GM20431 (cell line): ENCODE measurements around the gene TDP1.

Experiments
- in situ Hi-C: fragments of 300-500 bp; cut with MseI, MboI; formaldehyde crosslinking; loops from one replicate; pipeline ENCODE4 v1.15.0; 2020; ENCODE audit warnings: low sequenced_read_pairs; ENCODE audit not compliant: unreplicated experiment

Gene TDP1

GRCh38 chr14:90034835-90035525 lies 79.3 kb downstream of the TDP1 start:
- in situ Hi-C loops, result no loop called here

- in situ Hi-C loops, result no loop called here
Observed at GRCh38 chr14:90039253-90040010, 83.7 kb downstream of the TDP1 start.

GRCh38 chr14:90040411-90040810 lies 84.7 kb downstream of the TDP1 start:
- in situ Hi-C loops, result no loop called here

- in situ Hi-C loops, result no loop called here
Observed at GRCh38 chr14:90042496-90043252, 86.9 kb downstream of the TDP1 start.

- in situ Hi-C loops, result no loop called here
Observed at GRCh38 chr14:90045616-90046015, 89.9 kb downstream of the TDP1 start.

GRCh38 chr14:90049390-90049789 lies 93.7 kb downstream of the TDP1 start:
- in situ Hi-C loops, result no loop called here

GRCh38 chr14:90050271-90050670 lies 94.5 kb downstream of the TDP1 start:
- in situ Hi-C loops, result no loop called here

GRCh38 chr14:90053044-90053443 lies 97.3 kb downstream of the TDP1 start:
- in situ Hi-C loops, result no loop called here

GRCh38 chr14:90054803-90055202 lies 99.1 kb downstream of the TDP1 start:
- in situ Hi-C loops, result no loop called here

- in situ Hi-C loops, result no loop called here
Observed at GRCh38 chr14:90056826-90057225, 101.1 kb downstream of the TDP1 start.

- in situ Hi-C loops, result no loop called here
Observed at GRCh38 chr14:90058876-90059458, 103.2 kb downstream of the TDP1 start.

- in situ Hi-C loops, result no loop called here
Observed at GRCh38 chr14:90060312-90060964, 104.7 kb downstream of the TDP1 start.

- in situ Hi-C loops, result no loop called here
Observed at GRCh38 chr14:90060965-90061684, 105.4 kb downstream of the TDP1 start.

GRCh38 chr14:90061685-90062126 lies 106.0 kb downstream of the TDP1 start, which contains the start of gene KCNK13:
TSS of gene KCNK13 (plus strand) at chr14:90061994. CDS start at chr14:90062206, 212 bp downstream.
- in situ Hi-C loops, result no loop called here

- in situ Hi-C loops, result no loop called here
Observed at GRCh38 chr14:90062127-90062794, 106.5 kb downstream of the TDP1 start.

GRCh38 chr14:90062822-90063539 lies 107.3 kb downstream of the TDP1 start:
- in situ Hi-C loops, result no loop called here

- in situ Hi-C loops, result no loop called here
Observed at GRCh38 chr14:90072350-90072749, 116.6 kb downstream of the TDP1 start.

- in situ Hi-C loops, result no loop called here
Observed at GRCh38 chr14:90079576-90079975, 123.8 kb downstream of the TDP1 start.
